Left ventricle myocardium inferior (tissue), 1 donor: ENCODE results near the gene TNFAIP8L2. TPM values are rescaled to one million over a fixed set of nuclear protein-coding genes. Genes with fewer than 3 reads are reported as not detected.
"Not testable (repeated sequence)": the region's sequence is repeated elsewhere in the genome, so short reads cannot be mapped to it uniquely, and the experiment has no call there.

ENCODE experiments used
- DNase-seq: peaks from one replicate; pipeline ENCODE4 v3.0.0-alpha.2; 2020
- H3K27ac ChIP-seq: fragments of 200-600 bp; replicated peaks from 2 replicates; pipeline ENCODE4 v1.8.0; 2021
- H3K27me3 ChIP-seq: fragments of 200-600 bp; 2 replicates; pipeline ENCODE4 v1.8.0; 2021; ENCODE audit warnings: low read depth
- H3K36me3 ChIP-seq: fragments of 200-600 bp; 2 replicates; pipeline ENCODE4 v1.8.0; 2021
- H3K4me1 ChIP-seq: fragments of 200-600 bp; 2 replicates; pipeline ENCODE4 v1.8.0; 2021
- H3K4me3 ChIP-seq: fragments of 200-600 bp; 2 replicates; pipeline ENCODE4 v1.8.0; 2021; ENCODE audit warnings: mild to moderate bottlenecking, moderate library complexity
- H3K9me3 ChIP-seq: fragments of 200-600 bp; replicated peaks from 2 replicates; pipeline ENCODE4 v1.8.0; 2021
- intact Hi-C: fragments of 100-400 bp; cut with micrococcal nuclease; formaldehyde crosslinking; loops from one replicate; pipeline ENCODE4 v1.11.0; 2022
- total RNA-seq: library from RNA; stranded (reverse); fragmentation: NEBNext Ultra II Directional; extraction: Animal tissue kit (Norgen Biotek cat#: 25700); gene quantifications from one replicate; pipeline ENCODE4 v1.2.1, GENCODE V29; 2021
- TF ChIP-seq, protein P1 (sequence below): fragments of 200-600 bp; IDR thresholded peaks from 2 replicates; pipeline ENCODE4 v1.8.0; 2021; ENCODE audit warnings: antibody characterized with exemption, mild to moderate bottlenecking, borderline replicate concordance
- donor health status: DM: no; HTN: yes; CAD: no; lungs with severe emphysema.

The TNFAIP8L2 gene
- total RNA-seq, 1 donor from 2014 or later, result 0.88 TPM

DNA sequence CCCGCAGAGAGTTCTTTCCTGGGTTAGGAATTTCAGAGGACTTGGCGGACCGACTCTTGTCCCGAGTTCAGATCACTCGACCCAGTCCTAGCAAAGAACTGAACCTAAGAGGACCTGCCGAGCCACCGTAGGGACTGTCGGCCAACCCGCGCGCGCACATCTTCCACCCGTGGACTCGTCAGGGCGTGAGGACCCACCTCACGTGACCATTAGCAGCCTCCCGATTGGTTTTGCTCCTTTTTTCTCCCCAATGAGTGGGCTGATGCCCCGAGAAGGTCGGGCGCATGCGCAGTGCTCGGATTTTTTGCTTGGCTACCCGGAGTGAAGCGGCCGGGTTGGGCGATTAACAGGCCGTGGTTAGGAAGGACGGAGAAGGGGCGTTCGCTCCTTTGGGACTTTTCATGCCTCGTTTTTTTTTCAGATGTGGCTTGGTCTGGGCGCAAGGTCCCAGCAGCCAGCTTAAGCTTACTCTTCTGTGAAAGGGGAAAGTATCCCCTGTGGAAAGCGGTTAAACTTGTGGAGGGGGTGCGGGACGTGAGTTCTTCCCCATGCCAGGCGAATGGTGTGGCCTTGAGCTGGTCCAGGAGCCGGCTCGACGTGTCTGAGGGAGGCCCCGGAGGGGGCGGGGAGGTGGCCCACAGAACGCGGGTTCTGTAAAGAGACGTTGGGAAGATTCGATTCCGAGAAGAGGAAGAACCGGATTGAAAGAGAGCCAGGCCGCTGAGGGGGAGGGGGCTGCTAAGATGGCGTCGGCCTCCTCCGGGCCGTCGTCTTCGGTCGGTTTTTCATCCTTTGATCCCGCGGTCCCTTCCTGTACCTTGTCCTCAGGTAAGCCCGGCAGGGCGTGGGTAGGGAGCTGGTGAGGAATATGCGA, 42.0 kb downstream of the TNFAIP8L2 start, which contains the start of gene PIP5K1A:
TSS of gene PIP5K1A (plus strand) at position 299 of the 874 bp plus-strand sequence. CDS start at position 744, 445 bp downstream.
- peaks cover 13% of the 10 kb centered on the region for H3K36me3 ChIP-seq
- peak within 1 kb of the TSS; percentile 91 for H3K27ac ChIP-seq
- H3K4me1 ChIP-seq, result peaks cover 68% of the 10 kb centered on the region
- intact Hi-C loops, result no loop called here
- H3K9me3 ChIP-seq, result no peaks in the 10 kb centered on the region
- TF ChIP-seq, protein P1, sequence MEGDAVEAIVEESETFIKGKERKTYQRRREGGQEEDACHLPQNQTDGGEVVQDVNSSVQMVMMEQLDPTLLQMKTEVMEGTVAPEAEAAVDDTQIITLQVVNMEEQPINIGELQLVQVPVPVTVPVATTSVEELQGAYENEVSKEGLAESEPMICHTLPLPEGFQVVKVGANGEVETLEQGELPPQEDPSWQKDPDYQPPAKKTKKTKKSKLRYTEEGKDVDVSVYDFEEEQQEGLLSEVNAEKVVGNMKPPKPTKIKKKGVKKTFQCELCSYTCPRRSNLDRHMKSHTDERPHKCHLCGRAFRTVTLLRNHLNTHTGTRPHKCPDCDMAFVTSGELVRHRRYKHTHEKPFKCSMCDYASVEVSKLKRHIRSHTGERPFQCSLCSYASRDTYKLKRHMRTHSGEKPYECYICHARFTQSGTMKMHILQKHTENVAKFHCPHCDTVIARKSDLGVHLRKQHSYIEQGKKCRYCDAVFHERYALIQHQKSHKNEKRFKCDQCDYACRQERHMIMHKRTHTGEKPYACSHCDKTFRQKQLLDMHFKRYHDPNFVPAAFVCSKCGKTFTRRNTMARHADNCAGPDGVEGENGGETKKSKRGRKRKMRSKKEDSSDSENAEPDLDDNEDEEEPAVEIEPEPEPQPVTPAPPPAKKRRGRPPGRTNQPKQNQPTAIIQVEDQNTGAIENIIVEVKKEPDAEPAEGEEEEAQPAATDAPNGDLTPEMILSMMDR, result no peak
- peak within 1 kb of the TSS; percentile 88 for H3K4me3 ChIP-seq
- DNase-seq, result peak; percentile 99
- H3K27me3 ChIP-seq, result no peaks in the 10 kb centered on the region

DNA sequence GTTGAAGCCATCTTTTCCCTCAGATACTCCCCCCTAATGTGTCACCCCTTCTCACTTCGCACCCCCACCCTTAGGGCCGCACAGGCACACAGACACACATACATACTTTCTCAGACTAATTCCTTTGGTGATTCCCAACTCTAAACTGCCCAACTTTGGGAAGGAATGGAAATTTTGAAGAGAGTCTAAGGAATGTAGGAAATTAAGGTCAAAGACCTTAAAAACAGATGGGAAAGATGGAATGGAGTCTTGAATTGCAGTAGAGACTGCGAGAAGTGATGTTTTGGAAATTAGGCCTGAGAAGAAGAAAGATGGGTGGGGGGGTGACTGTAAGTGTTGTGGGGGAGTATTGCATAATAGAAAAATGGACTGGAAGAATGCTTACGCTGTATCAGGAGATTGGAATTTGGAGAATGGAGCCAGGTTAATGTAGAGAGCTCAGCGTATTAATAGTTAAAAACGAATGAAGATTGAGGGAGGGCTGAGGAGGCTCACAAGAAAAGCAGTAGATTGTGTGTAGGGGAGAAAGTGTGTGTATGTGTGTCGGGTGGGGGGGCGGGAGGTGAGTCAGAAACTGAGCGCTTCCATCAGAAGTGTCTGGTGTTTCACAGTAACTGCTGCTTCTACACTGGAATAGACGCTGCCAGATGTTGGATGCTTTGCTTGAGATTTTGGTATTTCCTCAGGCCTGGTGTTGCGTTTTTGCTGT, 43.6 kb downstream of the TNFAIP8L2 start:
- intact Hi-C loops, result no loop called here
- DNase-seq, result no peak
- peaks cover 83% of the 10 kb centered on the region for H3K4me1 ChIP-seq

DNA sequence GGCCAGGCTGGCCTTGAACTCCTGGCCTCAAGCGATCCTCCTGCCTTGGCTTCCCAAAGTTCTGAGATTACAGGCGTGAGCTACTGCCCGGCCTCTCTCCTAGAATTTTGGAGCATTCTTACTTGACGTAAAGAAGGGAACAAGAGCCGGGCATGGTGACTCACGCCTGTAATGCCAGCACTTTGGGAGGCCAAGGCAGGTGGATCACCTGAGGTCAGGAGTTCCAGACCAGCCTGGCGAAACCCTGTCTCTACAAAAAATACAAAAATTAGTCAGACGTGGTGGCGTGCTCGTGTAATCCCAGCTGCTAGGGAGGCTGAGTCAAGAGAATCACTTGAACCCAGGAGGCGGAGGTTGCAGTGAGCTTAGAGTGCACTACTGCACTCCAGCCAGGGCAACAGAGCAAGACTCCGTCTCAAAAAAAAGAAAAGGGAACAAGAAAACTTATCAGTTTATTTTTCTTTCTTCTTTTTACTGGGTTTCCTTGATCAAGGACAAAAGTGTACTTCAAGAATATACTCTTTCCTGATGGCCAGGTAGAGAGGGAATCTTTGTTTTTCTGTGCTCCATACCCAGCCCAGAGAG, 49.0 kb downstream of the TNFAIP8L2 start:
- DNase-seq, H3K4me3 ChIP-seq, H3K27me3 ChIP-seq, H3K27ac ChIP-seq, intact Hi-C loops, H3K9me3 ChIP-seq: not testable (repeated sequence)
- Histone ChIP-seq H3K36me3 (peaks cover 57% of the 10 kb centered on the region), H3K4me1 (peaks cover 64% of the 10 kb centered on the region)

More for the DNA sequence above, 43.6 kb downstream of the TNFAIP8L2 start:
- H3K27ac ChIP-seq, result peak overlapping the region; percentile 91
- TF ChIP-seq, protein P1, result no peak
- peak overlapping the region; percentile 88 for H3K4me3 ChIP-seq
- peaks cover 16% of the 10 kb centered on the region for H3K36me3 ChIP-seq
- H3K9me3 ChIP-seq, result no peaks in the 10 kb centered on the region
- no peaks in the 10 kb centered on the region for H3K27me3 ChIP-seq

Other genes starting within 250 kb of the TNFAIP8L2 start
- 17.2 TPM for gene SETDB1, start 230.3 kb upstream of the TNFAIP8L2 start, total RNA-seq
- gene CERS2, start 181.8 kb upstream of the TNFAIP8L2 start, total RNA-seq, result 78.9 TPM
- 0.14 TPM for gene ANXA9, start 174.4 kb upstream of the TNFAIP8L2 start, total RNA-seq
- gene MINDY1, start 149.7 kb upstream of the TNFAIP8L2 start, total RNA-seq, result 44.3 TPM
- gene PRUNE1, start 148.2 kb upstream of the TNFAIP8L2 start, total RNA-seq, result 42.8 TPM
- gene BNIPL, start 120.1 kb upstream of the TNFAIP8L2 start, total RNA-seq, result 0.47 TPM
- 7.1 TPM for gene C1orf56, start 108.9 kb upstream of the TNFAIP8L2 start, total RNA-seq
- gene CDC42SE1, start 97.0 kb upstream of the TNFAIP8L2 start, total RNA-seq, result 24.8 TPM
- 34.1 TPM for gene MLLT11, start 96.3 kb upstream of the TNFAIP8L2 start, total RNA-seq
- gene GABPB2, start 85.9 kb upstream of the TNFAIP8L2 start, total RNA-seq, result 12.2 TPM
- 77.7 TPM for gene SEMA6C, start 10.0 kb upstream of the TNFAIP8L2 start, total RNA-seq
- 12.0 TPM for gene LYSMD1, start 9.3 kb downstream of the TNFAIP8L2 start, total RNA-seq
- gene SCNM1, start 9.5 kb downstream of the TNFAIP8L2 start, total RNA-seq, result 19.4 TPM
- not detected for gene TMOD4, start 19.3 kb downstream of the TNFAIP8L2 start, total RNA-seq
- gene VPS72, start 33.5 kb downstream of the TNFAIP8L2 start, total RNA-seq, result 40.5 TPM
- 28.5 TPM for gene PIP5K1A, start 41.9 kb downstream of the TNFAIP8L2 start, total RNA-seq
- 142 TPM for gene PSMD4, start 98.1 kb downstream of the TNFAIP8L2 start, total RNA-seq
- gene ZNF687, start 125.7 kb downstream of the TNFAIP8L2 start, total RNA-seq, result 11.2 TPM
- gene PI4KB, start 170.8 kb downstream of the TNFAIP8L2 start, total RNA-seq, result 44.5 TPM
- 21.0 TPM for gene RFX5, start 190.6 kb downstream of the TNFAIP8L2 start, total RNA-seq
- 66.3 TPM for gene SELENBP1, start 216.1 kb downstream of the TNFAIP8L2 start, total RNA-seq
- gene PSMB4, start 242.9 kb downstream of the TNFAIP8L2 start, total RNA-seq, result 186 TPM